ENCODE data around the gene MARCHF4.
"Not testable (repeated sequence)": the region's sequence is repeated elsewhere in the genome, so short reads cannot be mapped to it uniquely, and the experiment has no call there.

Gene MARCHF4

DNA sequence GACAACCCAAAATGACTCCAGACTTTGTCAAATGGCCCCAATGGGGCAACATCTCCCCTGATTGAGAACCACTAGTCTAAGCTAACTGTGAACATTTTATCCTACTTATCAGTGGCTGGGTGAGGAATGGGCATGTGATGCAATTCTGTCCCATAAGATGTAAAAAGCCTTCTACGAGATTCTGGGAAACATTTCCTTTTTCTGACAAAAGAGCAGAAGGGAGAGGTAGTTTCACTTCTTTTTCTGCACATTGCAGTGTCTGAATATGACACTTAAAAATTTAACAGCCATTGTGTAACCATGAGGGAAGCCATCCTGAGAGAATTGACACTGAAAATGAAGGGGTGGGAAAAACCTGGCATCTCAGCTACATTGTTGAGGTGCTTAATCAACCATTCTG is 17.3 kb upstream of the MARCHF4 start:
- no peak overlapping the region for H3K27ac ChIP-seq (ENCODE audit: low read length)

DNA sequence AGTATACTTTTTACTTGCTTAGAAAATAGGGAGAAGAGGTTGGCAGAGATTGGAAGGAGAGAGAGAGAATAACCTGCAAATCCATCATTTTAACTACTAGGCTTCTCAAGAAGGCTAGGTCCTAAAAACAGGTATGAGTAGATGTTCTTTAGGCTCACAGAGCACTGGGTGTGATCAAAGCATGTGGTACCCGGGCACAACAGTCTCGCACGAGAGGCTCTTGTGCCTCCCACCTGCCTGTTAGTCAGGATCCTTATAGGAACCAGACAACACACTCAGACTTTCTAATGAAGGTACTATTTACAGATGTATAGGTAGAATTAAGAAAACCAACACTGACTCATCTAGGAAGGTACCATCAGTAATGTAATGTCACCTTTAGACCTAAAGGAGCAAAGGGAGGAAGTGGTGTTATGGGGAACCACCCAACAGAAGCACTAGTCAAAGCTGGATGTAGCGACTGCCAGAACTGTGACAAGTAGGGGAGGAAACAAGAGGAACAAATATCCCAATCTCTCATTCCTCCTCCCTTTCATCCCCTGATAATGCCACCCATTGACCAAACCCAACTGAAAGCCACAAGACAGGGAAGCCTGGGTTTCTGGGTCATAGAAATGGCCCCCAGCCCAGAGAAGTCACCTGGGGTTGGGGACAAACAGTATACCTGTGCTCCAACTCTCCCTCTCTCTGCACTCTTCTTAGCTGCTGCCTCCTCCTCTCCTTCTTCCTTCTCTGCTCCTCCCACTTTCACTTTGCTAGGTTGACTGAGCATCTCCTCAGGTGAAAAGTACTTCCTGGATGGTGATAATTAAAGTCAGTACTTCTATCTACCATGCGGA is 16.0 kb upstream of the MARCHF4 start:
- 0 out of 2 replicates have a peak, but pooled peaks cover 2% of the 10 kb centered on the region for H3K4me1 ChIP-seq (ENCODE audit: control insufficient read depth, insufficient read depth, low read length)

More for the DNA sequence above, 17.3 kb upstream of the MARCHF4 start:
- DNase-seq (ENCODE audit: low read depth, low spot score) = no peak
- Histone ChIP-seq H3K4me1 (ENCODE audit: control insufficient read depth, insufficient read depth, low read length) (0 out of 2 replicates have a peak, but pooled peaks cover 2% of the 10 kb centered on the region), H3K9me3 (ENCODE audit: control insufficient read depth, insufficient read depth, low read length) (no peaks in the 10 kb centered on the region), H3K4me3 (ENCODE audit: low read length) (no peak overlapping the region), H3K36me3 (ENCODE audit: control insufficient read depth, insufficient read depth, low read length) (no peaks in the 10 kb centered on the region), H3K27me3 (ENCODE audit: control insufficient read depth, insufficient read depth, low read length) (no peaks in the 10 kb centered on the region)
- WGBS (ENCODE audit: insufficient coverage, insufficient read length) = no CpG with 5 or more reads among the region's 1 CpG

DNA sequence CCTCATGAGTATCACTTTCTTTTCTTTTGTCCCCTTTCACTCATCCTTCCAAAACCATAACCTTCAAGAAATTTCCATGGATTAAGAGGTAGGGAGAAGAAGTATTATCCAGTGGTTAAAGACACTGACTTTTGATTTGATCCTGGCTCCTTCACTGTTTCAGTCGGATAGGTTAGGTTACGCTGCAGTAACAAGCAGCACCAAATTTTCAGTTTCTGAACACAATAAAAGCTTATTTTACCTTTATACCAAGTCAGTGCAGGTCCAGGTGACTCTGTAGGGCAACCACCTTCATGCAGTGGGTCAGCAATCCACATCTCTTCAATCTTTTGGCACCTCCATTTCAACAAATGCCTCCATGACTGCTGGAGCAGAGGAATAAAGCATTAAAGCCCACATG is 15.0 kb upstream of the MARCHF4 start:
- Histone ChIP-seq H3K27me3 (ENCODE audit: control insufficient read depth, insufficient read depth, low read length) (no peaks in the 10 kb centered on the region), H3K9me3 (ENCODE audit: control insufficient read depth, insufficient read depth, low read length) (no peaks in the 10 kb centered on the region), H3K36me3 (ENCODE audit: control insufficient read depth, insufficient read depth, low read length) (no peaks in the 10 kb centered on the region), H3K4me1 (ENCODE audit: control insufficient read depth, insufficient read depth, low read length) (0 out of 2 replicates have a peak, but pooled peaks cover 2% of the 10 kb centered on the region), H3K4me3 (ENCODE audit: low read length) (no peak overlapping the region), H3K27ac (ENCODE audit: low read length) (no peak overlapping the region)
- no peak for DNase-seq (ENCODE audit: low read depth, low spot score)
- no CpG with 5 or more reads among the region's 2 CpGs for WGBS (ENCODE audit: insufficient coverage, insufficient read length)

More for the DNA sequence above, 16.0 kb upstream of the MARCHF4 start:
- H3K9me3 ChIP-seq (ENCODE audit: control insufficient read depth, insufficient read depth, low read length) = no peaks in the 10 kb centered on the region
- no CpG with 5 or more reads among the region's 5 CpGs for WGBS (ENCODE audit: insufficient coverage, insufficient read length)
- no peak for DNase-seq (ENCODE audit: low read depth, low spot score)
- no peaks in the 10 kb centered on the region for H3K36me3 ChIP-seq (ENCODE audit: control insufficient read depth, insufficient read depth, low read length)
- H3K4me3 ChIP-seq (ENCODE audit: low read length) = no peak overlapping the region
- no peaks in the 10 kb centered on the region for H3K27me3 ChIP-seq (ENCODE audit: control insufficient read depth, insufficient read depth, low read length)
- no peak overlapping the region for H3K27ac ChIP-seq (ENCODE audit: low read length)

GRCh38 chr2:216385478-216385877 is 13.2 kb upstream of the MARCHF4 start:
- Histone ChIP-seq H3K27me3 (ENCODE audit: control insufficient read depth, insufficient read depth, low read length) (no peaks in the 10 kb centered on the region), H3K27ac (ENCODE audit: low read length) (no peak overlapping the region), H3K9me3 (ENCODE audit: control insufficient read depth, insufficient read depth, low read length) (no peaks in the 10 kb centered on the region), H3K4me1 (ENCODE audit: control insufficient read depth, insufficient read depth, low read length) (no peaks in the 10 kb centered on the region), H3K4me3 (ENCODE audit: low read length) (no peak overlapping the region), H3K36me3 (ENCODE audit: control insufficient read depth, insufficient read depth, low read length) (no peaks in the 10 kb centered on the region)
- DNase-seq (ENCODE audit: low read depth, low spot score) = no peak
- WGBS (ENCODE audit: insufficient coverage, insufficient read length) = no CpG with 5 or more reads among the region's 2 CpGs

GRCh38 chr2:216384409-216384808 is 12.1 kb upstream of the MARCHF4 start:
- H3K4me1 ChIP-seq (ENCODE audit: control insufficient read depth, insufficient read depth, low read length); DNase-seq (ENCODE audit: low read depth, low spot score); H3K4me3 ChIP-seq (ENCODE audit: low read length); H3K27me3 ChIP-seq (ENCODE audit: control insufficient read depth, insufficient read depth, low read length); H3K9me3 ChIP-seq (ENCODE audit: control insufficient read depth, insufficient read depth, low read length); H3K36me3 ChIP-seq (ENCODE audit: control insufficient read depth, insufficient read depth, low read length); H3K27ac ChIP-seq (ENCODE audit: low read length): not testable (repeated sequence)
- no CpG with 5 or more reads among the region's 2 CpGs for WGBS (ENCODE audit: insufficient coverage, insufficient read length)

- Histone ChIP-seq H3K27ac (ENCODE audit: low read length) (no peak overlapping the region), H3K36me3 (ENCODE audit: control insufficient read depth, insufficient read depth, low read length) (no peaks in the 10 kb centered on the region), H3K4me1 (ENCODE audit: control insufficient read depth, insufficient read depth, low read length) (no peaks in the 10 kb centered on the region), H3K9me3 (ENCODE audit: control insufficient read depth, insufficient read depth, low read length) (no peaks in the 10 kb centered on the region), H3K27me3 (ENCODE audit: control insufficient read depth, insufficient read depth, low read length) (no peaks in the 10 kb centered on the region), H3K4me3 (ENCODE audit: low read length) (no peak overlapping the region)
- WGBS (ENCODE audit: insufficient coverage, insufficient read length) = no CpG with 5 or more reads among the region's 5 CpGs
- DNase-seq (ENCODE audit: low read depth, low spot score) = no peak
Observed at GRCh38 chr2:216379977-216380376, 7.7 kb upstream of the MARCHF4 start.

DNA sequence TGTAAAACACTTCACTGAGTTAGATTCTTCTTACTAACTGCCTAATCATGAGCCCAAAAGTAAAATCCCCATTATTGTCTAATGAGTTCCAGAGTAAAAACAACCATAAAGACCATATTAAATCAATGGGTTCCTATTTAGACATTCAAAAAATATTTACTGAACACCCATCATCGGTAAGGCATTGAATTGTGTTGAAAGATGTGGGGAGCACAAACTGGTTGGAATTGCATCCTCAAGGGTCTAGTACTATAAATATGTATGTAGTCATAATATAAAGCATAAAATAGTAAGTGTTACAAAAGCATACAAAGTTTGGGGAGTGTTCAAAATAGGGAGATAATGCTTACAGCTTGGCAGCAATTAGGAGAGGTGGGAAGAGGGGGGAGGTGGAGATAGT is 3.0 kb upstream of the MARCHF4 start:
- H3K27ac ChIP-seq (ENCODE audit: low read length) = no peak overlapping the region
- no peak for DNase-seq (ENCODE audit: low read depth, low spot score)
- H3K4me1 ChIP-seq (ENCODE audit: control insufficient read depth, insufficient read depth, low read length) = no peaks in the 10 kb centered on the region
- H3K4me3 ChIP-seq (ENCODE audit: low read length) = no peak overlapping the region
- H3K27me3 ChIP-seq (ENCODE audit: control insufficient read depth, insufficient read depth, low read length) = peaks cover 4% of the 10 kb centered on the region; the same call in 1 of the 2 replicates
- H3K36me3 ChIP-seq (ENCODE audit: control insufficient read depth, insufficient read depth, low read length) = no peaks in the 10 kb centered on the region
- no peaks in the 10 kb centered on the region for H3K9me3 ChIP-seq (ENCODE audit: control insufficient read depth, insufficient read depth, low read length)
- WGBS (ENCODE audit: insufficient coverage, insufficient read length) = no CpG with 5 or more reads among the region's 1 CpG

GRCh38 chr2:216373896-216374295 is 1.6 kb upstream of the MARCHF4 start:
- Histone ChIP-seq H3K27me3 (ENCODE audit: control insufficient read depth, insufficient read depth, low read length) (peaks cover 4% of the 10 kb centered on the region; the same call in 1 of the 2 replicates), H3K4me3 (ENCODE audit: low read length) (no peak overlapping the region), H3K27ac (ENCODE audit: low read length) (no peak overlapping the region), H3K36me3 (ENCODE audit: control insufficient read depth, insufficient read depth, low read length) (no peaks in the 10 kb centered on the region), H3K9me3 (ENCODE audit: control insufficient read depth, insufficient read depth, low read length) (no peaks in the 10 kb centered on the region), H3K4me1 (ENCODE audit: control insufficient read depth, insufficient read depth, low read length) (peaks cover 1% of the 10 kb centered on the region; the same call in 1 of the 2 replicates)
- DNase-seq (ENCODE audit: low read depth, low spot score) = no peak

- Histone ChIP-seq H3K36me3 (ENCODE audit: control insufficient read depth, insufficient read depth, low read length) (no peaks in the 10 kb centered on the region), H3K27me3 (ENCODE audit: control insufficient read depth, insufficient read depth, low read length) (peaks cover 4% of the 10 kb centered on the region; the same call in 1 of the 2 replicates), H3K4me1 (ENCODE audit: control insufficient read depth, insufficient read depth, low read length) (peaks cover 1% of the 10 kb centered on the region; the same call in 1 of the 2 replicates), H3K9me3 (ENCODE audit: control insufficient read depth, insufficient read depth, low read length) (no peaks in the 10 kb centered on the region), H3K27ac (ENCODE audit: low read length) (no peak overlapping the region), H3K4me3 (ENCODE audit: low read length) (peak overlapping the region; percentile 62; the same call in 1 of the 2 replicates)
- no CpG with 5 or more reads among the region's 6 CpGs for WGBS (ENCODE audit: insufficient coverage, insufficient read length)
- DNase-seq (ENCODE audit: low read depth, low spot score) = no peak
Observed at GRCh38 chr2:216372761-216373291, 543 bp upstream of the MARCHF4 start.

GRCh38 chr2:216370961-216371712 is 1.1 kb downstream of the MARCHF4 start:
- Histone ChIP-seq H3K9me3 (ENCODE audit: control insufficient read depth, insufficient read depth, low read length) (no peaks in the 10 kb centered on the region), H3K4me3 (ENCODE audit: low read length) (peak overlapping the region; percentile 62), H3K27ac (ENCODE audit: low read length) (no peak overlapping the region), H3K36me3 (ENCODE audit: control insufficient read depth, insufficient read depth, low read length) (no peaks in the 10 kb centered on the region), H3K27me3 (ENCODE audit: control insufficient read depth, insufficient read depth, low read length) (peaks cover 4% of the 10 kb centered on the region; the same call in 1 of the 2 replicates), H3K4me1 (ENCODE audit: control insufficient read depth, insufficient read depth, low read length) (peaks cover 1% of the 10 kb centered on the region; the same call in 1 of the 2 replicates)
- no peak for DNase-seq (ENCODE audit: low read depth, low spot score)
- WGBS (ENCODE audit: insufficient coverage, insufficient read length) = no CpG with 5 or more reads among the region's 53 CpGs
